A673 (cell line): ENCODE measurements around the gene LRP6.

ENCODE experiments used
- CTCF ChIP-seq: fragments of 300-800, 200-600 bp; sonication (generic); conservative IDR thresholded peaks from 2 replicates; pipeline ENCODE4 v1.5.1; 2017; ENCODE audit warnings: low read depth, mild to moderate bottlenecking, antibody characterized with exemption, low read length, moderate library complexity, mixed read lengths
- EZH2 ChIP-seq: fragments of 200-600 bp; sonication (generic); IDR thresholded peaks from 2 replicates; pipeline ENCODE4 v1.6.1; 2017; ENCODE audit warnings: borderline replicate concordance, low read depth, mild to moderate bottlenecking, mixed read lengths, antibody characterized with exemption, low read length; ENCODE audit not compliant: poor library complexity, severe bottlenecking

- no peak for TF ChIP-seq CTCF
- TF ChIP-seq EZH2, result no peak
Observed at GRCh38 chr12:12197128-12197527, 69.7 kb downstream of the LRP6 start.
